ES-I3 (cell line): ENCODE results near the gene CFL1.

Experiments used
- H3K36me3 ChIP-seq: 2 replicates; pipeline ENCODE4 v1.6.1; 2013; ENCODE audit warnings: mild to moderate bottlenecking, low read length, control low read depth, moderate library complexity; ENCODE audit not compliant: insufficient read depth
- H3K4me1 ChIP-seq: 2 replicates; pipeline ENCODE4 v1.6.1; 2013; ENCODE audit warnings: mild to moderate bottlenecking, control low read depth, low read length; ENCODE audit not compliant: insufficient read depth
- H3K9ac ChIP-seq: 2 replicates; pipeline ENCODE4 v1.6.1; 2013; ENCODE audit warnings: low read depth, mild to moderate bottlenecking, low read length, moderate library complexity
- H3K9me3 ChIP-seq: 2 replicates; pipeline ENCODE4 v1.6.1; 2013; ENCODE audit warnings: mild to moderate bottlenecking, low read length, moderate library complexity; ENCODE audit not compliant: control insufficient read depth, insufficient read depth

CFL1 gene

GRCh38 chr11:65808744-65809341, 49.1 kb downstream of the CFL1 start:
- Histone ChIP-seq H3K36me3 (no peaks in the 10 kb centered on the region), H3K9me3 (no peaks in the 10 kb centered on the region), H3K4me1 (no peaks in the 10 kb centered on the region), H3K9ac (no peak overlapping the region)

DNA sequence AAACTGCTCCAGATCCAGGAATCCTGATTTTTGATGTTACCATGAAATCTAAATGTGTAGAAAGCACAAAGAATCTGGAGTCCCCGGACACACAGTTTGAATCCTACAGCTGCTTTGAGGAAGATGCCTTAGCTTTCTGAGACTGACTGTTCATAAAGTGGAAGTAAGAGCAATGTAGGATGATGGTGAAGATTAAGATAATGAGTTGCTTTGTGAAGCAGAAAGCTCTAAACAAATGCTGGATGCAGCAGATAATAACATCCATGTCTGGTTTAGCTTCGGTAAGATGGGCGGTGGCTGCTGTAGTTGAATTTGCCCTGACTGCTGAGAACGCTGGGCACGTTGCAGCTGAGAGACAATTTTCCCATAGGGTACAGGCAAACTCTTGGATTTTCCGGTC, 51.0 kb downstream of the CFL1 start:
- Histone ChIP-seq H3K9ac (no peak overlapping the region), H3K9me3 (no peaks in the 10 kb centered on the region), H3K36me3 (no peaks in the 10 kb centered on the region), H3K4me1 (no peaks in the 10 kb centered on the region)
